ENCODE measurements around the gene RASIP1.

The RASIP1 gene

DNA sequence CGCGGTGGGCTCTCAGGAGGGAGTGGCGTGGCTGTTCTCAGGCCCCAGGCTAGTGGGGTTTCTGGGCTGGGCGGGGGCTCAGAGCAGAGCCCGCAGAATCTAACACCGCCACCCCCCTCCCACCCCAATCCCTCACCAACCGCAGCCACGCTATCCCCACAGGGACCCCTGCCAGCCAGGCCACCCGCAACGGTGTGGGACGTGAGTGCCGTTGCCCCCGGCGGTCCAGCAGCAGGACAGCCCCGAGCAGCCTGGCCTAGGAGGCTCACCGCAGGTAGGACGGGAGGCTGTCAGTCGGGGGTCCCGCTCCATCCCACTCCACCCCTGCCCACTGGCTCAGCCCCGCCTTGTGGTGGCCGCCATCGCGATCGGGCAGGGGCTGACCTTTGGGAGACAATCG lies 67.4 kb downstream of the RASIP1 start, which contains the start of gene NTN5:
NTN5 (minus strand) TSS at position 24 of the 400 bp plus-strand sequence. CDS start 2,031 bp downstream, outside the sequence.
- no peak for DNase-seq

GRCh38 chr19:48671446-48671995 lies 68.9 kb downstream of the RASIP1 start:
- DNase-seq: no peak

- no peak for DNase-seq
Observed at GRCh38 chr19:48670699-48671445, 69.5 kb downstream of the RASIP1 start.

Measured in activated CD4-positive, alpha-beta T cell treated with anti-CD3 and anti-CD28 coated beads, Interleukin-2, amount 50 U/mL, for 4 hours (primary cell).